Activated naive CD4-positive, alpha-beta T cell treated with anti-CD3 and anti-CD28 coated beads, Interleukin-2, amount 50 U/mL, for 24 hours (primary cell): ENCODE results near the gene GALNT10.

Source experiments
- H3K27ac Mint-ChIP-seq: one replicate; pipeline ENCODE4 v1.8.0; 2021; ENCODE audit warnings: mild to moderate bottlenecking, mixed read lengths
- H3K27me3 Mint-ChIP-seq: one replicate; pipeline ENCODE4 v1.8.0; 2021; ENCODE audit warnings: mixed read lengths
- H3K36me3 Mint-ChIP-seq: one replicate; pipeline ENCODE4 v1.8.0; 2021; ENCODE audit warnings: mixed read lengths
- H3K4me1 Mint-ChIP-seq: one replicate; pipeline ENCODE4 v1.8.0; 2021; ENCODE audit warnings: mixed read lengths
- H3K4me3 Mint-ChIP-seq: one replicate; pipeline ENCODE4 v1.8.0; 2021; ENCODE audit warnings: mild to moderate bottlenecking, mixed read lengths
- H3K9me3 Mint-ChIP-seq: one replicate; pipeline ENCODE4 v1.8.0; 2021; ENCODE audit warnings: mixed read lengths

GALNT10 gene

GRCh38 chr5:154209591-154210081 lies 19.1 kb downstream of the GALNT10 start:
- H3K36me3 Mint-ChIP-seq, result peaks cover 22% of the 10 kb centered on the region
- no peaks in the 10 kb centered on the region for H3K9me3 Mint-ChIP-seq
- no peak overlapping the region for H3K4me3 Mint-ChIP-seq
- no peaks in the 10 kb centered on the region for H3K27me3 Mint-ChIP-seq
- no peak overlapping the region for H3K27ac Mint-ChIP-seq
- peaks cover 24% of the 10 kb centered on the region for H3K4me1 Mint-ChIP-seq

GRCh38 chr5:154210163-154210562 lies 19.6 kb downstream of the GALNT10 start:
- Mint-ChIP-seq H3K9me3 (no peaks in the 10 kb centered on the region), H3K4me3 (no peak overlapping the region), H3K27me3 (no peaks in the 10 kb centered on the region), H3K4me1 (peaks cover 24% of the 10 kb centered on the region), H3K36me3 (peaks cover 22% of the 10 kb centered on the region), H3K27ac (no peak overlapping the region)

GRCh38 chr5:154211641-154212390 lies 21.3 kb downstream of the GALNT10 start:
- H3K27ac Mint-ChIP-seq, result no peak overlapping the region
- H3K4me3 Mint-ChIP-seq, result no peak overlapping the region
- no peaks in the 10 kb centered on the region for H3K27me3 Mint-ChIP-seq
- no peaks in the 10 kb centered on the region for H3K9me3 Mint-ChIP-seq
- peaks cover 17% of the 10 kb centered on the region for H3K36me3 Mint-ChIP-seq
- H3K4me1 Mint-ChIP-seq, result peaks cover 31% of the 10 kb centered on the region

GRCh38 chr5:154213592-154213991 lies 23.1 kb downstream of the GALNT10 start:
- peaks cover 40% of the 10 kb centered on the region for H3K4me1 Mint-ChIP-seq
- no peak overlapping the region for H3K27ac Mint-ChIP-seq
- H3K27me3 Mint-ChIP-seq, result no peaks in the 10 kb centered on the region
- H3K9me3 Mint-ChIP-seq, result no peaks in the 10 kb centered on the region
- H3K4me3 Mint-ChIP-seq, result no peak overlapping the region
- peaks cover 14% of the 10 kb centered on the region for H3K36me3 Mint-ChIP-seq

- peaks cover 11% of the 10 kb centered on the region for H3K36me3 Mint-ChIP-seq
- peaks cover 45% of the 10 kb centered on the region for H3K4me1 Mint-ChIP-seq
- H3K27me3 Mint-ChIP-seq, result no peaks in the 10 kb centered on the region
- peak overlapping the region; percentile 60 for H3K4me3 Mint-ChIP-seq
- no peaks in the 10 kb centered on the region for H3K9me3 Mint-ChIP-seq
- peak overlapping the region; percentile 92 for H3K27ac Mint-ChIP-seq
Measured at GRCh38 chr5:154214371-154215106, 24.0 kb downstream of the GALNT10 start.

GRCh38 chr5:154215571-154216325 lies 25.2 kb downstream of the GALNT10 start:
- H3K4me1 Mint-ChIP-seq, result peaks cover 56% of the 10 kb centered on the region
- H3K4me3 Mint-ChIP-seq, result no peak overlapping the region

GRCh38 chr5:154217462-154217861 lies 26.9 kb downstream of the GALNT10 start:
- Mint-ChIP-seq H3K27me3 (no peaks in the 10 kb centered on the region), H3K4me3 (no peak overlapping the region), H3K9me3 (no peaks in the 10 kb centered on the region), H3K36me3 (peaks cover 9% of the 10 kb centered on the region), H3K27ac (no peak overlapping the region), H3K4me1 (peaks cover 72% of the 10 kb centered on the region)

More at GRCh38 chr5:154215571-154216325, 25.2 kb downstream of the GALNT10 start:
- H3K27ac Mint-ChIP-seq, result peak overlapping the region; percentile 75
- H3K36me3 Mint-ChIP-seq, result peaks cover 13% of the 10 kb centered on the region
- no peaks in the 10 kb centered on the region for H3K27me3 Mint-ChIP-seq
- H3K9me3 Mint-ChIP-seq, result no peaks in the 10 kb centered on the region

GRCh38 chr5:154218786-154219185 lies 28.3 kb downstream of the GALNT10 start:
- peaks cover 9% of the 10 kb centered on the region for H3K36me3 Mint-ChIP-seq
- no peak overlapping the region for H3K4me3 Mint-ChIP-seq
- no peaks in the 10 kb centered on the region for H3K27me3 Mint-ChIP-seq
- peak overlapping the region; percentile 57 for H3K27ac Mint-ChIP-seq
- H3K9me3 Mint-ChIP-seq, result no peaks in the 10 kb centered on the region
- H3K4me1 Mint-ChIP-seq, result peaks cover 75% of the 10 kb centered on the region

- no peak overlapping the region for H3K4me3 Mint-ChIP-seq
- no peaks in the 10 kb centered on the region for H3K27me3 Mint-ChIP-seq
- peaks cover 6% of the 10 kb centered on the region for H3K36me3 Mint-ChIP-seq
- no peaks in the 10 kb centered on the region for H3K9me3 Mint-ChIP-seq
- H3K4me1 Mint-ChIP-seq, result peaks cover 62% of the 10 kb centered on the region
- peak overlapping the region; percentile 71 for H3K27ac Mint-ChIP-seq
Measured at GRCh38 chr5:154220625-154221024, 30.1 kb downstream of the GALNT10 start.

- Mint-ChIP-seq H3K4me3 (peak overlapping the region; percentile 15), H3K36me3 (peaks cover 7% of the 10 kb centered on the region), H3K9me3 (no peaks in the 10 kb centered on the region), H3K27ac (peak overlapping the region; percentile 87), H3K27me3 (no peaks in the 10 kb centered on the region), H3K4me1 (peaks cover 59% of the 10 kb centered on the region)
Measured at GRCh38 chr5:154221371-154221896, 30.9 kb downstream of the GALNT10 start.

GRCh38 chr5:154222414-154222813 lies 31.9 kb downstream of the GALNT10 start:
- Mint-ChIP-seq H3K27me3 (no peaks in the 10 kb centered on the region), H3K27ac (peak overlapping the region; percentile 87), H3K4me3 (no peak overlapping the region), H3K36me3 (peaks cover 16% of the 10 kb centered on the region), H3K4me1 (peaks cover 52% of the 10 kb centered on the region), H3K9me3 (no peaks in the 10 kb centered on the region)

- Mint-ChIP-seq H3K27me3 (no peaks in the 10 kb centered on the region), H3K4me1 (peaks cover 57% of the 10 kb centered on the region), H3K27ac (no peak overlapping the region), H3K9me3 (no peaks in the 10 kb centered on the region), H3K36me3 (peaks cover 23% of the 10 kb centered on the region), H3K4me3 (no peak overlapping the region)
Measured at GRCh38 chr5:154223320-154223719, 32.8 kb downstream of the GALNT10 start.

GRCh38 chr5:154227090-154227489 lies 36.6 kb downstream of the GALNT10 start:
- Mint-ChIP-seq H3K9me3 (no peaks in the 10 kb centered on the region), H3K27me3 (no peaks in the 10 kb centered on the region), H3K36me3 (peaks cover 25% of the 10 kb centered on the region), H3K4me1 (peaks cover 42% of the 10 kb centered on the region), H3K4me3 (no peak overlapping the region), H3K27ac (no peak overlapping the region)

- Mint-ChIP-seq H3K4me1 (peaks cover 37% of the 10 kb centered on the region), H3K9me3 (no peaks in the 10 kb centered on the region), H3K27me3 (no peaks in the 10 kb centered on the region), H3K27ac (no peak overlapping the region), H3K36me3 (peaks cover 25% of the 10 kb centered on the region), H3K4me3 (no peak overlapping the region)
Measured at GRCh38 chr5:154228696-154229095, 38.2 kb downstream of the GALNT10 start.

GRCh38 chr5:154230526-154230925 lies 40.0 kb downstream of the GALNT10 start:
- peaks cover 34% of the 10 kb centered on the region for H3K4me1 Mint-ChIP-seq
- H3K4me3 Mint-ChIP-seq, result no peak overlapping the region
- H3K27me3 Mint-ChIP-seq, result no peaks in the 10 kb centered on the region
- no peaks in the 10 kb centered on the region for H3K9me3 Mint-ChIP-seq
- peaks cover 25% of the 10 kb centered on the region for H3K36me3 Mint-ChIP-seq
- H3K27ac Mint-ChIP-seq, result no peak overlapping the region
